ENCODE measurements around the gene RIBC2. TPM values are rescaled to one million over a fixed set of nuclear protein-coding genes. Genes with fewer than 3 reads are reported as not detected.

RIBC2 gene
- total RNA-seq, 4 donors from 2014 or later: not detected

DNA sequence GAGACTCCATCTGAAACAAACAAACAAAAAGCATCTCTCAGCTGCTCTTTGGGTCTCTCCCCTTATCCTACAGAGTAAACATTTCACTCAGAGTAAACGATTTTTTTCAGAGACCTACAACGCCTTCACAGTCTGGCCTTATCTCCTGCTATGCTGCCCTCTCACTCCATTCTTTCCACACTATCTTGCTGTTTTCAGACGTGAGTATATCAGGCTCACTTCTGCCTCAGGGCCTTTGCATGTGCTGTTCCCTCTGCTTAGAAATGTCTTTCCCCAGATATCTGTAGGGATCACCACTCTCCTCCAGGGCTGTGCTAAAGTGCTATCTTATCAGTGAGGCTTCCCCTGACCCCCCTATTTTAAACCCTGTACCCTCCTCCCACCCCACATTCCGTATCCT lies 6.5 kb downstream of the RIBC2 start:
- TF ChIP-seq, protein P1, sequence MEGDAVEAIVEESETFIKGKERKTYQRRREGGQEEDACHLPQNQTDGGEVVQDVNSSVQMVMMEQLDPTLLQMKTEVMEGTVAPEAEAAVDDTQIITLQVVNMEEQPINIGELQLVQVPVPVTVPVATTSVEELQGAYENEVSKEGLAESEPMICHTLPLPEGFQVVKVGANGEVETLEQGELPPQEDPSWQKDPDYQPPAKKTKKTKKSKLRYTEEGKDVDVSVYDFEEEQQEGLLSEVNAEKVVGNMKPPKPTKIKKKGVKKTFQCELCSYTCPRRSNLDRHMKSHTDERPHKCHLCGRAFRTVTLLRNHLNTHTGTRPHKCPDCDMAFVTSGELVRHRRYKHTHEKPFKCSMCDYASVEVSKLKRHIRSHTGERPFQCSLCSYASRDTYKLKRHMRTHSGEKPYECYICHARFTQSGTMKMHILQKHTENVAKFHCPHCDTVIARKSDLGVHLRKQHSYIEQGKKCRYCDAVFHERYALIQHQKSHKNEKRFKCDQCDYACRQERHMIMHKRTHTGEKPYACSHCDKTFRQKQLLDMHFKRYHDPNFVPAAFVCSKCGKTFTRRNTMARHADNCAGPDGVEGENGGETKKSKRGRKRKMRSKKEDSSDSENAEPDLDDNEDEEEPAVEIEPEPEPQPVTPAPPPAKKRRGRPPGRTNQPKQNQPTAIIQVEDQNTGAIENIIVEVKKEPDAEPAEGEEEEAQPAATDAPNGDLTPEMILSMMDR (IDR thresholded peaks at IDR 0.05; ENCODE audit: low read depth): no peak

DNA sequence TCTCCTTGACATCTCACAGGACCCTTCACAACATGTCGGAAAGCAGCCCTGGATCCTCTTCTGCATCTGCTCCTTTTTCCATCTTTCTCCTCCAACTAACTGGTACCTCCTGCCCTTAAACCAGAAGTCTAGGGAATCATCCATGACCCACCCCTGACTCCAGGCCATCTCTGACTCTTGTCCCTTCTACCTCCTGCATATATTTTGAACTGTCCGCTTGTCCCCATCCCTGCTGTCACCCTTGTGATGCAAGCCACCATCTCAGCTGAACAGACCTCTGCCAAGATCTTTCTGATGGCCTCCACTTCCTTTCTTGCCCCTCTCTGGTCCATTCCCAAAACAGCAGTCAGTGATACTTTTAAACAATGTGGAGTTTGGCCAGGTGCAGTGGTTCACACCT lies 7.0 kb downstream of the RIBC2 start:
- TF ChIP-seq, protein P1 (IDR thresholded peaks at IDR 0.05; ENCODE audit: low read depth): no peak

DNA sequence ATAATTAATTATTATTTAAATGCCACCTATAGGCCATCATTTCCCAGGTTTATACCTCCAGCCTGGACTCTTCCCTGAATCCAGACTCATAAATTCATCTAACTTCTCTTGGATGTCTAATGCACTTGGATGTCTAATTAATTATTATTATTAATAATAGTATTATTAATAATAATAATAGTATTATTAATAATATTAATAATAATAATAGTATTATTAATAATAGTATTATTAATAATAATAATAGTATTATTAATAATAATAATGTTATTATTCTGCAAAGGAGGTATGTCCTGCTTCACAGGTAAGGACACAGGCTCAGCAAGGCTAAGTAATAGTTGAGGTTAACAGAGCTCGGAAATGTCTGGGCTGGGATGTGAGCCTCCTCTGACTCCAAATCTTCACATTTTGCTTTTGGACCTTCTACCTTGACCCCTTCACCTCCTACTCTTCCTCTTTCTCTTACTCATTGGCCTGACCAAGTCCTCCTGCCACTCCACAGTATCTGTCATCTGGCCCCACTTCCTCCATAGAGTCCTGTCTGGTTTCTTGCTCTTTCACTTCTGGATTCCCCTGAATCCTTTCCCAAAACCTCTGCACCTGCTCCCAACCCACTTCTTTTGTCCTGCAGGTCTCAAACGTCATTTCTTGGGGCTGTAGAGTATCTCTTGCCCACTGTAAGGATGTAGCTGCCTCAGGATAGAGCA lies 8.0 kb downstream of the RIBC2 start:
- TF ChIP-seq, protein P1 (IDR thresholded peaks at IDR 0.05; ENCODE audit: low read depth): no peak

DNA sequence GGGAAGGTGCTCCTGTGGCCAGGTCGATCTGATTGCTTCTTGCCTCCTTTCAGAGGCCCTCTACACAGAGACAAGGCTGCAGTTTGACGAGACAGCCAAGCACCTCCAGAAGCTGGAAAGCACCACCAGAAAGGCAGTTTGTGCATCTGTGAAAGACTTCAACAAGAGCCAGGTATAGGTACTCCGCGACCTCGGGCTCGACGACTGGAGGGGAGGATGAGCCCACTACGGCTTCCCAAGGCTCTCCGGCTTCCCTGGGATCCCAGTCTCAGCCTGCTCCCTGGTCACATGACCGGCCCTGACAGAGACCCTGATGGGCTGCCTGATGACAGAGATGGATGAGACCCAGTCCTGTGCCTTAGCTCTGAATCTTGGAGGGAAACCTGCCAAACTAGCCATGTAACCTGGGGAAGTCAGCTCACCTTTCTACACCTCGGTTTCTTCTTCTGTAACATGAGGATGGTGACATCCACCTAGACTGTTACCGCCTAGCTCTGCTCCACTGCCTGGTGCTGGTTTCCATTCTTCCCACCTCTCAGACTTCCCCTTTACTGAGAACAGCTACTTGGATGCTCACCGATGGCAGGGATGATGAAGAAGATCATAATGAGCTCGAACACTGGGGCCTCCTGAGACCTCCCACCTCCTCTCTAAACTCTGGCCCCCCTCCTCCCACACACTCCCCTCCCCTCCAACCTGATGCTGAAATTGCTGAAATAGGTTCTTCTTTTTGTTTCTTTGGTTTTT lies 8.9 kb downstream of the RIBC2 start:
- TF ChIP-seq, protein P1 (IDR thresholded peaks at IDR 0.05; ENCODE audit: low read depth): no peak

DNA sequence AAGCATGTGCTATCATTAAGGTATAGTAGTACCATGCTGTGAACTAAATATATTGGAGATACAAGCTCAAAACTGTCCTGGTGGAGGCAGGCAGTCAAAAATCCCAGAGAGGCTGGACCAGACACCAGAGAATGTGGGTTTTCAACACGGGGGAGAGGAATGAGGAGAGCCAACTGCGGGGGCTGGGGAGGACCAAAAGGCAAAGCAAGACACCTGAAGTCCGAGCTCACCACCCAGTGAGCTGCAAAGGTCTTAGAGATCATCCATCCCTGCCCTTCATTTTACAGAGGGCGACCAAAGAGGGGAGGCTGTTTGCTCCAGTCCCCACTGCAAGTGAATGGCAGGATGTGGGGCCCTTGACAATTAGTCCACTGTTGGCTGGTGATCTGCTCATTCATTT lies 10.0 kb downstream of the RIBC2 start:
- TF ChIP-seq, protein P1 (IDR thresholded peaks at IDR 0.05; ENCODE audit: low read depth): no peak

DNA sequence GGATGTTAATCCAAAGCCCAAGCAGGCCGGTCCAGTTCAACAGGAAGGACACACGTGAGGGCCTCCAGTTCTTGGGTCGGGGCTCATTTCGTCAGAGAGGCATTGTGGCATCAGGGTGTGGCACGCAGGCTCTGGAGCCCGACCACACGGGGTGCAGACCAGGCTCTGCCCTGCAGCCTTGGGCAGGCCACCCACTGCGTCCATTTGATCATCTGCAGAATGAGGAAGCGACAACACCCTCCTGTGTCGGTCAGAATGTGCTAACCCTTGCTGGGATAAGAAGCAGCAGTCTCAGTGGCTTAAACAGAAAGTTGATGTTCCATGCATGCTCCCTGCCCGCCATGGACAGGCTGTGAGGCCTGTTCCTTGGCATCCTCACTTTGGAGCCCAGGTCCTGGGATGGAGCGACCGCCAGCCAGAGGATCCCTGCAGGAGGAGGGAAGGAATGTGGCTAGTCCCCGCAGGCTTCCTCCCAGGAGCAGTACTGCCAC lies 10.8 kb downstream of the RIBC2 start:
- TF ChIP-seq, protein P1 (IDR thresholded peaks at IDR 0.05; ENCODE audit: low read depth): no peak

DNA sequence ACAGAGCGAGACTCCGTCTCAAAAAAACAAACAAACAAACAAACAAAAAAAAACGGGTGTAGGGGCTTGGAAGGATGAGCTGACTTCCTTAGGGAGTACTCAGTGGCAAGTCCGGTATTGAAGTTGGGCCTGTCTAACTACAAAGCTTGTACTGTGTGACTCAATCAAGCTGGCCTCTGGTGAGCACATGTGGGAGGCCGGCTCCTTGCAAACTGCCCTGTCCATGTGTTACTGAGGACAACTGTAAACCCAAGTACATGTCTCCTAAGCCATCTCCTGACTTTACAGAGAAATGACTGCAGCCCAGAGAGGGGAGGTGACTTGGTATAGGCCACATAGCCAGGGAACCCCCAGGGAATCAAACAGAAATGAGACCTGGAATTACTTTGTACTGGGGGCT lies 11.6 kb downstream of the RIBC2 start:
- TF ChIP-seq, protein P1 (IDR thresholded peaks at IDR 0.05; ENCODE audit: low read depth): no peak

Data from subcutaneous adipose tissue (tissue), 4 donors.